Activated CD4-positive, alpha-beta T cell treated with anti-CD3 and anti-CD28 coated beads, Interleukin-2, amount 50 U/mL, for 4 hours (primary cell): ENCODE results near the gene STOML1.
"Not testable (repeated sequence)": the region's sequence is repeated elsewhere in the genome, so short reads cannot be mapped to it uniquely, and the experiment has no call there.

Source experiments
- DNase-seq, 2 experiments: peaks; one replicate each; pipeline ENCODE4 v3.0.0-alpha.2; 2020

STOML1 gene

DNA sequence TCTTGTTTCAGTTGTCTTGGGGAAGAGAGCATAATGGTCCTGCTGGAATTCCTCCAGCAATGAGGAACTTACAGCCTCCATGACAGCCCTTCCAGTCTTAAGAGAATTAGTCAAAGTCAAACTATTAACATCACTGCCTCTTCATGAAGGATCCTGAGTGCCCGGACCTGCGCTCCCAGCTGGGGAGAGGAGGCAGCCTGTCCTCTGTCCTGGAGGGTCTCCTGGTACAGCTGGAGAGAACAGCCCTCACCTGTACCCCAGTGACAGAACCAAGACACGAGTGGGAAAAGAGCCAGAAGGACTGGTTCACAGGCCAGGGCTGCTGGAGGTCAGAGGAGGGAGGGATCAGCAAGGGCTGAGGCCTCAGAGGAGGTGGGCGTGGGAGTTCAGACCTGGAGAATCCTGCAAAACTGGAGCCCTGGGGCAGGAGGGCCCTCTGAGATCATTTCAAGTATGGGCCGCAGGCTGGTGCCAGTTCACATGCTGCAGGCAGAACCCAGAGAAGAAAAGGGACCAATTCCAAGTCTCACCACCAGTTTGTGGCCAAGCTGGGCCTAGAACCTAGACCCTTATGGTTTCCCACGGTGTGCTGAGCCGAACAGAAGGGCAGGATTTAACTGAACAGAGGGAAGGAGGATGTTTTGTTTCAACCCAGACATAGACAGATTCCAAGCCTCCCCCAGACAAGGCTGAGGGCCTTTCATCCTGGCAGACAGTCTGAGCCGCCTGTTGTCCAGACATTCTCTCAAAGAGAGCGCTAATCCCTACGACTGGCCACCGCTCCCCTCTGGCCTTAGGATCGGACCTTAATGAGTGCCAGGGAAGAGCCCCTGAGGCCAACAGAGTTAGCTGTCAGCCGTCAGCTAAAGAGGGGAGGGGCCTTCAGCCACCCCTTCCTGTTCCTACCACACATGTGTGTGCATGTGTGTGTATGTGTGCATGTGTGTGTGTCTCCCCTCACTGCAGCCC lies 47.6 kb downstream of the STOML1 start:
- DNase-seq = no peak

- DNase-seq = no peak
Measured at GRCh38 chr15:73942751-73943270, 49.3 kb downstream of the STOML1 start.

GRCh38 chr15:73941871-73942635 lies 50.0 kb downstream of the STOML1 start:
- DNase-seq = no peak

DNA sequence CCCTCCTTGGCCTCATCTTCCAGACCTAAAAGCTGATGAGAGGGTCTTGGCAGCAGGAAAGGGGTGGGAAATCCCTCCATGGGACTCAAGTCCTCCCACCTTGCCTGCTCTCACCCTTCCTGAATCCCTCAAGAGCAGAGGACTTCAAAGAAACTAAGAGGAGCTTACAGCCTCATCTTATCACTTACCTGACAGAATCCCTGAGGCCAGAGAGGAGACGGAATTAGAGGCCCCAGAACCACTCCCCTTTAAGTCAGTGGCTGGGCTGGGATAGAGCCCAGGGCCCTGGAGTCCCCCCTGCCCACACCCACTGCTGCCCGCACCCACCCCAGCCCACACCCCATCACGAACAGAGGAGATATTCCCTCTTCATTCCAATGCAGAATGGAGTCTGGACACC lies 50.6 kb downstream of the STOML1 start:
- no peak for DNase-seq

- no peak for DNase-seq
Measured at GRCh38 chr15:73941044-73941443, 51.1 kb downstream of the STOML1 start.

DNA sequence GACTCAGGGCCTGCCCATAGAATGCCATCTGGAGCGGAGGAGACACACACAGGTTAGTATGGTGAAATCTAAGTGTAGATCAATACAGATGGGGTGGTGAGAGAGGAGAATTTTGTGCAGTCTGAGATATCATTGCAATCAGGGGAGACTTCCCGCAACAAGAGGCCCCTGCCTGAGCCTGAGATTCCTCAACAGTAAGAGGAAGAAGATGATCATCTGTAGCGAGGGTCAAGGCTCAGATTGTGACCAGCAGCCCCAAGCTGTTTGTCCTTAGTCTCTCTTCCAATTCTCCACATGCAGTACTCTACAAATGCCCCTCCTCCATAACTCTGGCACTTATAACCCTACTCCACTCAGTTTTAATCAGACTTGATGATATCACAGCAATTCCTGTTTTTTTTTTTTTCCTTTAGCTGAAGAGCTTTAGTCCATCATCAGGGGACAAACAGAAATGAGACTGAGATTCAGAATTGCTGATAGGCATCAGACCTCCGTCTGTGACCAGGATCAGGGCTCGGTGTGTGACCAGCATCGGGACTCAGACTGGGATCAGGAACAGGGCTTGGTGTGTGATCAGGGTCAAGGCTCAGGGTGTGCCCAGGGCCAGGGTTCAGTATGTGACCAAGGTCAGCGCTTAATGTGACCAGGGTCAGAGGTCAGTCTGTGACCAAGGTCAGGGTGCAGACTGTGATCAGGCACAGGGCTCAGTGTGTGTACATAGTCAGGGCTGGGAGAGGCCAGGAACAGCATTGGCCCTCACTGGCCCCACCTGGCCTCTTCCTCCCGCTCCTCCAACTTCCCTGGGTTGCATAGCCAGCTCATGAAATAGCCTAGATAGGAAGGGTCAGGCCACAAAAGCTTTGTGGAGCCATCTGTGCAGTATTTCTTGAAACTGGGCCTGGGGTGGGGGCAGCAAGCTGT lies 51.8 kb downstream of the STOML1 start:
- DNase-seq = no peak

DNA sequence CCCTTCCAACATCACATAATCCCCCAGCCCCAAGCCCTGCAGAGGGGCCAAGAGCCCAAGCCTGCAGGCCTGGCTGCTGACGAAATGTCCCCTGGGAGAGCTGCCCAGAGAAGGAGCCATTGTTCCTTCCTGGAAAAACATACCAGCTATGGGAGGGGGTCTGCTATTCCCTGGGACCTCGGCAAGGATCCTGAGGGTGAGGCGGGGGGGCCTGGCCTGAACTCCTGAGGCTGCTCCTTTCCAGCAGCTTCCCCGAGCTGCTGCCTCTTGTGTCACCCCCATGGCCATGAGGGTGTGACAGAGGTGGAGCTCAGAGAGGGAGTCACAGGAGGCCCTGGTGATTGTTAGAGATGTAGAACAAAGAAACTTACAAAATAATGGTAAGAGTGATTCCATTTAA lies 53.0 kb downstream of the STOML1 start:
- DNase-seq = no peak

GRCh38 chr15:73938516-73938915 lies 53.6 kb downstream of the STOML1 start:
- DNase-seq = not testable (repeated sequence)

DNA sequence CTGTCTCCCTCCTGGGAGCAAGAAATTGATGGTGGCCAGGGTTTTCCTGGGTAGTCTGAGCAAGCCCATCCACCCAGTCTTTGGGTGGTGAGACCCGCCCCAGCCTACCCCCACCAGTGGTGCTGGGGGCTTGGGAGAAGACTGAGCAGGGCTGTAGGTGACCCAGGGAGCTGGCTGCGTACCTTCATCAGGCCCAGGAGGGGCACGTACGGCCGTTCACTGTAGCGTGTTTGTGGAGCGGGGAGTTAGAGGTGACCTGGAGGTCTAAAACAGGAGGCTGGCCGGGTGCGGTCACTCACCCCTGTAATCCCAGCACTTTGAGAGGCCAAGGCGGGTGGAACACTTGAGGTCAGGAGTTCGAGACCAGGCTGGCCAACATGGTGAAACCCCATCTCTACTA lies 54.4 kb downstream of the STOML1 start:
- DNase-seq = no peak

DNA sequence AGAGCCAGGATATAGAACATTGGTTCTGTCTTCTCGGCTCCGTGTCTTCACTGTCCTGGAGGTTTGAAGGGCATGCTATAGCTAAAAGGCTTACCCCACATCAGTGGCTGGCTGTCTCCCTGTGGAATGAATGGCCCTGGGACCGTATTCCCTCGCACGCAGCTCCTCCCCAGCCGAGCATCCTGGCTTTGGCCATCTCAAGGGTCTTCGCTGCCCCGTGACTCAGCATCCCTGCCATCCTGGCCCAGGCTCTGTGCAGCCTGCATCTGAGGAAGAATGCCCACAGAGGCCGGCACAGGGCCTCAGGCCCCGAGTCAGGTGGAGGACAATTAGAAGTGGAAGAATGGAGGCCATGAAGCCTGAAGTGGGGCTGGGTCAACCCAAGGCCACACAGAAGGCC lies 54.8 kb downstream of the STOML1 start:
- no peak for DNase-seq

- DNase-seq = no peak
Measured at GRCh38 chr15:73936588-73937290, 55.4 kb downstream of the STOML1 start.

DNA sequence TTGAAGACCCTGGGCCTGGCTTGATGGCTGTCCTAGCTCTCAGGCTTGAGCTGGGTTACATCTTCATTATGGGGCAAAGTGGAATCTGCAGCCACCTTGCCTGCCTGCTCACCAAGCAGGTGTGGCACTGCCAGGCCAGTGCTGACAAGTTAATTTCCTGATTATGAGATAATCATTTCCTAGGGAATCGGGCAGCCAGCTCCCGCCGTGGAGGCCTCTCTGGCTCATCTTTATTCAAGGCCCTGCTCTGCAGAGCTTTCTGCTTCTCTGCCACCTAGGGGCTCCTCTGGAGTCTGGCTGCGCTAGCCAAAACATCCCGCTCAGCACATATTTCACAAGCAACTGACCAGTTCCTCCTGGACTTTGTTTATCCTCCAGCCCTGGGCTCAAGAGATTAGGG lies 55.9 kb downstream of the STOML1 start:
- DNase-seq = no peak

DNA sequence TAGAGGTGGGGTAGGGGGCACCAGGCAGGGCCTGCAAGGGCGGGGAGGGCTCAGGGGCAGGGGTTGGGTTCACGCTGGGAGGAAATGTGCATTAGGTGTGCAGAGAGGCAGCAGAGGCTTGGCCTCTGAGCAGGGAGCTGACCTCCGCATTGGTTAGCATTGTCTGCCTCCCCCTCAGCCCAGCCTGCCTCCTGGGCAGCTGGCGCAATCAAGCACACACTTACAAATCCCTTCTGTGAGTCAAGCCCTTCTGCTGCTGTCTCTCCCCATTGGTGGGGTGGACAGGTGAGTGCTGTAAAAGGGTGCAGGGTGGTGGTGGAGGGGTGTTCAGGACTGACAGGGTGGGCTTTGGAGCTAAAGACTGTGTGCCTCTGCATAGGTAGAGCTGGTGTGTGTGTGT lies 56.5 kb downstream of the STOML1 start:
- no peak for DNase-seq

- DNase-seq = no peak
Measured at GRCh38 chr15:73934281-73934680, 57.8 kb downstream of the STOML1 start.

GRCh38 chr15:73932381-73933191 lies 59.5 kb downstream of the STOML1 start:
- DNase-seq = no peak

GRCh38 chr15:73931441-73931840 lies 60.7 kb downstream of the STOML1 start:
- DNase-seq = no peak

- no peak for DNase-seq
Measured at GRCh38 chr15:73930790-73931281, 61.3 kb downstream of the STOML1 start.

- no peak for DNase-seq
Measured at GRCh38 chr15:73930371-73930770, 61.7 kb downstream of the STOML1 start.

DNA sequence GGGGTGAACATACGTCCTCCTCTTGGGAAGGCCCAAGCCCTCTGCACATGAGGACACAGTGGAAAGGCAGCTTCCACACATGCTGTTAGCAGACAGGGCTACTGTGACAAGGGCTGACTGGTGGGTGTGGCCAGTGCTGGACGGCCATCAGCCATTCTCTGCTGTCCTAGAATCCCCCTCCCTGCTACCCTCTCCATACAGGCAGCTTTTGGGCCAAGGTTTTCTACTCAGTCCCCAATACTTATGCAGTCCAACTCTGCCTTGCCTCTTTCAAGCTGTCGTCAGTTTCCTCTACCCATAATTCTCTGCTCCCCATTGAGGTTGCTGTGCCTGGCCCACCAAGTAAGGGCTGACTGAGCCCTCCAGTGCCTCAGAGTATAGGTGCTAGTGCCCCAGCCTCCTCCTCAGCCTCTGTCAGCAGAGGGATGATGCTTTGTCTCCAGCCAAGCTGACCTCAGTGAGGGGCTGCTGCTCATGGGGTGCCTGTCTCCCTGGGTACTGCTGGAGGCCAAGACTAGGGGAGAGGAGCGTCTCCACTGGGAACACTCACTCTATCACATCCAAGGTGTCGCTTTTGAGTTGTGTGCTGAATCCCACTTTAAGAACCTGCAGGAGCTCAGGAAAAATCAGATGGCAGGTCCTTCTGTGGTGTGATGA lies 63.0 kb downstream of the STOML1 start:
- DNase-seq = no peak
